IMR-90 (cell line): ENCODE results near the gene PPP3CA.

Source experiments
- CEBPB ChIP-seq: IDR thresholded peaks from 2 replicates; pipeline ENCODE4 v1.6.1; 2012; ENCODE audit warnings: low read depth, low read length, improper control_type of control experiment
- CHD1 ChIP-seq: IDR thresholded peaks from 2 replicates; pipeline ENCODE4 v1.6.1; 2012; ENCODE audit warnings: low read depth, low read length, improper control_type of control experiment
- FOS ChIP-seq: fragments of 150-350 bp; IDR thresholded peaks from 2 replicates; pipeline ENCODE4 v1.6.1; 2016; ENCODE audit warnings: low read depth, low read length
- MAZ ChIP-seq: IDR thresholded peaks from 2 replicates; pipeline ENCODE4 v1.6.1; 2012; ENCODE audit warnings: low read depth, mild to moderate bottlenecking, low read length, improper control_type of control experiment, moderate library complexity, borderline replicate concordance
- POLR2A ChIP-seq: IDR thresholded peaks from 2 replicates; pipeline ENCODE4 v1.6.1; 2012; ENCODE audit warnings: mild to moderate bottlenecking, low read depth, low read length
- RAD21 ChIP-seq: IDR thresholded peaks from 2 replicates; pipeline ENCODE4 v1.6.1; 2012; ENCODE audit warnings: low read length, improper control_type of control experiment
- RCOR1 ChIP-seq: IDR thresholded peaks from 2 replicates; pipeline ENCODE4 v1.6.1; 2012; ENCODE audit warnings: mild to moderate bottlenecking, low read length, improper control_type of control experiment; ENCODE audit not compliant: insufficient replicate concordance
- RFX5 ChIP-seq: IDR thresholded peaks from 2 replicates; pipeline ENCODE4 v1.8.0; 2012; ENCODE audit warnings: low read depth, mild to moderate bottlenecking, low read length, moderate library complexity
- SMC3 ChIP-seq: fragments of 150-350 bp; IDR thresholded peaks from 2 replicates; pipeline ENCODE4 v1.6.1; 2016; ENCODE audit warnings: low read depth, mild to moderate bottlenecking, antibody characterized with exemption, low read length, moderate library complexity
- TF ChIP-seq, protein P1 (sequence below): conservative IDR thresholded peaks from 2 replicates; pipeline ENCODE4 v1.5.1; 2012; ENCODE audit warnings: mild to moderate bottlenecking, low read depth, low read length, improper control_type of control experiment
- TF ChIP-seq, protein P2 (sequence below): fragments of 150-350 bp; IDR thresholded peaks from 2 replicates; pipeline ENCODE4 v1.6.1; 2017; ENCODE audit warnings: mild to moderate bottlenecking, antibody characterized with exemption, low read length, low read depth

DNA sequence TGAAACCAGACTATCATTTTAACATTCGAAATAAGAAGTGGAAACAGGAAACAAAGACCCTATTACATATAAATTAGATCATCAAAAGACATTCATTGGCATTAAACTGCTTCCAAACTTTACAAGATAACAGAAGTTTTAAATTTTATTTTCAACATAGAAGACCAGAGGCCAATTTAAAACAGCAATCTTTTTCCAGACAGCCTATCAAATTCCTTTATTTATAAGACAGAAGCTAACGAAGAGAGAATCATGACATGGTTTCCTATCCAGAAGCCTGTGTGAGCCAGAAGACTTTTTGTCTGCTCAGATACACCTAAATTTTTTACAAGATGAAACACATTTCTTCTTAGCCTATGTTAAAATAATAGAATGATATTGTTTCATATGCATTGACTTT is 291.9 kb downstream of the PPP3CA start:
- TF ChIP-seq, protein P1, sequence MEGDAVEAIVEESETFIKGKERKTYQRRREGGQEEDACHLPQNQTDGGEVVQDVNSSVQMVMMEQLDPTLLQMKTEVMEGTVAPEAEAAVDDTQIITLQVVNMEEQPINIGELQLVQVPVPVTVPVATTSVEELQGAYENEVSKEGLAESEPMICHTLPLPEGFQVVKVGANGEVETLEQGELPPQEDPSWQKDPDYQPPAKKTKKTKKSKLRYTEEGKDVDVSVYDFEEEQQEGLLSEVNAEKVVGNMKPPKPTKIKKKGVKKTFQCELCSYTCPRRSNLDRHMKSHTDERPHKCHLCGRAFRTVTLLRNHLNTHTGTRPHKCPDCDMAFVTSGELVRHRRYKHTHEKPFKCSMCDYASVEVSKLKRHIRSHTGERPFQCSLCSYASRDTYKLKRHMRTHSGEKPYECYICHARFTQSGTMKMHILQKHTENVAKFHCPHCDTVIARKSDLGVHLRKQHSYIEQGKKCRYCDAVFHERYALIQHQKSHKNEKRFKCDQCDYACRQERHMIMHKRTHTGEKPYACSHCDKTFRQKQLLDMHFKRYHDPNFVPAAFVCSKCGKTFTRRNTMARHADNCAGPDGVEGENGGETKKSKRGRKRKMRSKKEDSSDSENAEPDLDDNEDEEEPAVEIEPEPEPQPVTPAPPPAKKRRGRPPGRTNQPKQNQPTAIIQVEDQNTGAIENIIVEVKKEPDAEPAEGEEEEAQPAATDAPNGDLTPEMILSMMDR: no peak
- TF ChIP-seq MAZ (no peak), CEBPB (no peak), SMC3 (no peak), POLR2A (no peak), RCOR1 (no peak), RAD21 (no peak), CHD1 (no peak), FOS (no peak), RFX5 (no peak)
- TF ChIP-seq, protein P2, sequence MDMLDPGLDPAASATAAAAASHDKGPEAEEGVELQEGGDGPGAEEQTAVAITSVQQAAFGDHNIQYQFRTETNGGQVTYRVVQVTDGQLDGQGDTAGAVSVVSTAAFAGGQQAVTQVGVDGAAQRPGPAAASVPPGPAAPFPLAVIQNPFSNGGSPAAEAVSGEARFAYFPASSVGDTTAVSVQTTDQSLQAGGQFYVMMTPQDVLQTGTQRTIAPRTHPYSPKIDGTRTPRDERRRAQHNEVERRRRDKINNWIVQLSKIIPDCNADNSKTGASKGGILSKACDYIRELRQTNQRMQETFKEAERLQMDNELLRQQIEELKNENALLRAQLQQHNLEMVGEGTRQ: no peak
